Natural killer cell (primary cell): ENCODE measurements around the gene ETV6. TPM values are rescaled to one million over a fixed set of nuclear protein-coding genes. Genes with fewer than 3 reads are reported as not detected.

Experiments used
- ATAC-seq, 3 donors: fragments of 150-1000 bp in 2 of 3; fragments of 200-7000 bp in 1 of 3; cut with Tn5 transposase; 1 replicate in 1 of 3; 2 replicates in 2 of 3; pipeline ENCODE4 v1.10.0; 2021; ENCODE audit warnings: mild to moderate bottlenecking in 2 of 3, moderate library complexity in 2 of 3
- DNase-seq, 2 donors: peaks; one replicate each; pipeline versions ENCODE4 v3.0.0 to v3.0.0-alpha.2; 2013 to 2021; ENCODE audit warnings: mixed read lengths in 1 of 2
- H3K27ac ChIP-seq: one replicate; pipeline ENCODE4 v1.5.1; 2013; ENCODE audit warnings: mild to moderate bottlenecking, low read length
- H3K27me3 ChIP-seq: one replicate; pipeline ENCODE4 v1.6.1; 2013; ENCODE audit warnings: low read length; ENCODE audit not compliant: control insufficient read depth, insufficient read depth
- H3K36me3 ChIP-seq: one replicate; pipeline ENCODE4 v1.6.1; 2013; ENCODE audit warnings: low read length; ENCODE audit not compliant: control insufficient read depth, insufficient read depth
- H3K4me1 ChIP-seq: one replicate; pipeline ENCODE4 v1.6.1; 2013; ENCODE audit warnings: low read length; ENCODE audit not compliant: control insufficient read depth, insufficient read depth
- H3K4me3 ChIP-seq: one replicate; pipeline ENCODE4 v1.5.1; 2013; ENCODE audit warnings: low read length
- H3K9me3 ChIP-seq: one replicate; pipeline ENCODE4 v1.6.1; 2013; ENCODE audit warnings: low read length; ENCODE audit not compliant: control insufficient read depth, insufficient read depth
- H3K27ac Mint-ChIP-seq, 2 donors: one replicate each; pipeline ENCODE4 v1.8.0; 2022; ENCODE audit warnings: mild to moderate bottlenecking in 2 of 2, mixed read lengths in 2 of 2, moderate library complexity in 1 of 2
- H3K27me3 Mint-ChIP-seq, 2 donors: one replicate each; pipeline ENCODE4 v1.8.0; 2022; ENCODE audit warnings: low read depth in 2 of 2, mixed read lengths in 2 of 2
- H3K36me3 Mint-ChIP-seq: one replicate; pipeline ENCODE4 v1.8.0; 2022; ENCODE audit warnings: mixed read lengths
- H3K4me1 Mint-ChIP-seq, 2 donors: one replicate each; pipeline ENCODE4 v1.8.0; 2022; ENCODE audit warnings: mixed read lengths in 2 of 2
- H3K4me3 Mint-ChIP-seq: one replicate; pipeline ENCODE4 v1.8.0; 2022; ENCODE audit warnings: mild to moderate bottlenecking, moderate library complexity, mixed read lengths
- H3K9me3 Mint-ChIP-seq, 2 donors: one replicate each; pipeline ENCODE4 v1.8.0; 2022; ENCODE audit warnings: mixed read lengths in 2 of 2
- CTCF ChIP-seq: fragments of 200-600 bp; IDR thresholded peaks from one replicate; pipeline ENCODE4 v1.8.0; 2022; ENCODE audit warnings: antibody characterized with exemption
- WGBS: methylation state at CpG from one replicate; pipeline ENCODE4 v1.1.7; 2013; ENCODE audit warnings: missing lambda C conversion rate; ENCODE audit not compliant: insufficient coverage; 5-methylcytosine and 5-hydroxymethylcytosine counted together
- intact Hi-C: fragments of 100-400 bp; cut with micrococcal nuclease; formaldehyde crosslinking; loops from one replicate; pipeline ENCODE4 v1.14.2; 2022
- total RNA-seq, 4 donors: library from RNA; stranded (reverse); fragments of 120-200 nt in 1 of 4; gene quantifications; one replicate each; pipeline versions ENCODE4 v1.2.3 to v1.2.4, GENCODE V29; 2013 to 2022

ETV6 gene
- total RNA-seq, 3 donors from 2014 or later (not counting 1 experiment from before 2014, with no cell fraction given): 38.9 to 49.5 (median 40.6) TPM

GRCh38 chr12:11868027-11868426 lies 218.6 kb downstream of the ETV6 start:
- Histone ChIP-seq H3K36me3 (peaks cover 29% of the 10 kb centered on the region), H3K9me3 (no peaks in the 10 kb centered on the region), H3K27me3 (no peaks in the 10 kb centered on the region), H3K27ac (no peak overlapping the region), H3K4me1 (no peaks in the 10 kb centered on the region), H3K4me3 (no peak overlapping the region)
- H3K9me3 Mint-ChIP-seq: peaks cover 2 to 11% of the 10 kb centered on the region in 2 donors
- no peak for ATAC-seq
- H3K4me1 Mint-ChIP-seq: peaks cover 0 to 6% of the 10 kb centered on the region in 2 donors
- peaks cover 26% of the 10 kb centered on the region for H3K36me3 Mint-ChIP-seq
- intact Hi-C loops: no loop called here
- no peak for DNase-seq
- 100% methylated on average over 1 of the region's 1 CpG for WGBS
- H3K27ac Mint-ChIP-seq: no peak overlapping the region
- TF ChIP-seq CTCF: no peak
- H3K4me3 Mint-ChIP-seq: no peak overlapping the region
- H3K27me3 Mint-ChIP-seq: no peaks in the 10 kb centered on the region

GRCh38 chr12:11869406-11869805 lies 219.9 kb downstream of the ETV6 start:
- Histone ChIP-seq H3K9me3 (no peaks in the 10 kb centered on the region), H3K36me3 (peaks cover 30% of the 10 kb centered on the region), H3K27me3 (no peaks in the 10 kb centered on the region), H3K4me3 (no peak overlapping the region), H3K27ac (no peak overlapping the region), H3K4me1 (no peaks in the 10 kb centered on the region)
- TF ChIP-seq CTCF: no peak
- Mint-ChIP-seq H3K36me3 (peaks cover 26% of the 10 kb centered on the region), H3K27me3 (no peaks in the 10 kb centered on the region), H3K4me1 (no peaks in the 10 kb centered on the region), H3K4me3 (no peak overlapping the region), H3K9me3 (peaks cover 2 to 11% of the 10 kb centered on the region in 2 donors), H3K27ac (no peak overlapping the region)
- 97% methylated on average over 18 of the region's 18 CpGs for WGBS
- intact Hi-C loops: no loop called here
- DNase-seq (no peak), ATAC-seq (no peak)

GRCh38 chr12:11870041-11870451 lies 220.6 kb downstream of the ETV6 start:
- peaks cover 30% of the 10 kb centered on the region for H3K36me3 ChIP-seq

More at GRCh38 chr12:11870041-11870451, 220.6 kb downstream of the ETV6 start:
- 96% methylated on average over 7 of the region's 8 CpGs for WGBS
- Mint-ChIP-seq H3K4me3 (no peak overlapping the region), H3K27ac (no peak overlapping the region), H3K27me3 (no peaks in the 10 kb centered on the region), H3K36me3 (peaks cover 26% of the 10 kb centered on the region), H3K4me1 (peaks cover 0 to 2% of the 10 kb centered on the region in 2 donors), H3K9me3 (peaks cover 2 to 11% of the 10 kb centered on the region in 2 donors)
- no peak for ATAC-seq
- no peaks in the 10 kb centered on the region for H3K4me1 ChIP-seq
- DNase-seq: no peak
- intact Hi-C loops: no loop called here
- H3K27me3 ChIP-seq: no peaks in the 10 kb centered on the region
- H3K4me3 ChIP-seq: no peak overlapping the region
- no peak for TF ChIP-seq CTCF
- H3K9me3 ChIP-seq: no peaks in the 10 kb centered on the region
- H3K27ac ChIP-seq: no peak overlapping the region
